HK-2 (cell line): Measurements from ENCODE around the gene MBNL2.

ENCODE experiments used
- DNase-seq: peaks from one replicate; pipeline ENCODE4 v3.0.0-alpha.2; 2018; ENCODE audit not compliant: unreplicated experiment

MBNL2 gene

DNA sequence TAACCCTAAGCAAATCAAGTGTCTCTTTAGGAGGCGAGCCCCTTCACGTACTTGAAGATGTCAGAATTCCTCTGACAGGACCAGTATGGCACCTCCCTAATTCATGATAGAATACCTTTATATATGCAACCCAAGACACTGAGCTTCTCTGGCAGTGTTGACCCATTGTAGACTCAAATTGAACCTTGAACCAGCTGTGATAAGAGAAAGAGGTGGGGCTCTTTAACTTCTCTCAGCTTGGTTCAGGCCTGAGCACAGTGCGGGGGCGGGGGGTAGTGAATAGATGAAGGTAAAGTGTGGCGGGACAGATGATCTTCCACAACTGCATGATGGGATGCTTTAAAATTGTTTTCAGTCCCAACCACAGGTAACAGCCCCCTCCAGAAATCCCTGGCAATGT, 12.1 kb downstream of the MBNL2 start:
- no peak for DNase-seq

DNA sequence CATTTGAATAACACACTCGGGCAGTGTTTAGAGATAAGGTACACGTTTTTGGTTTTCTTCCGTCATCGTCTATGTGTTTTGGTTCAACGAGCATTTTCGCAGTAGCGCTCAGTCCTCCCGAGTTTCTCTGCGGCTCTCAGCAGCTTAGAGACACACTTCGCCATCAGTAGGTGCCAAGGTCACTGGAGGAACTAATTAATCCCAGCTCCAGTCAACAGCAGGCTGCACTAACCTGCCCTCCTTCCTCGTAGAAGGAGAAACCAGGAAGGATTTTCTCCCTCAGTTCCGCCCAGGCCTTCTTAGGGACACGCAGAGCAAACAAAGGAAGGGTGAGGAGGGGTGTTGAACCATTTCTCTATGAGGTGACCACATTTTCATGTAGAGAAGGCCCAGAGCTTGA, 12.6 kb downstream of the MBNL2 start:
- DNase-seq: no peak

DNA sequence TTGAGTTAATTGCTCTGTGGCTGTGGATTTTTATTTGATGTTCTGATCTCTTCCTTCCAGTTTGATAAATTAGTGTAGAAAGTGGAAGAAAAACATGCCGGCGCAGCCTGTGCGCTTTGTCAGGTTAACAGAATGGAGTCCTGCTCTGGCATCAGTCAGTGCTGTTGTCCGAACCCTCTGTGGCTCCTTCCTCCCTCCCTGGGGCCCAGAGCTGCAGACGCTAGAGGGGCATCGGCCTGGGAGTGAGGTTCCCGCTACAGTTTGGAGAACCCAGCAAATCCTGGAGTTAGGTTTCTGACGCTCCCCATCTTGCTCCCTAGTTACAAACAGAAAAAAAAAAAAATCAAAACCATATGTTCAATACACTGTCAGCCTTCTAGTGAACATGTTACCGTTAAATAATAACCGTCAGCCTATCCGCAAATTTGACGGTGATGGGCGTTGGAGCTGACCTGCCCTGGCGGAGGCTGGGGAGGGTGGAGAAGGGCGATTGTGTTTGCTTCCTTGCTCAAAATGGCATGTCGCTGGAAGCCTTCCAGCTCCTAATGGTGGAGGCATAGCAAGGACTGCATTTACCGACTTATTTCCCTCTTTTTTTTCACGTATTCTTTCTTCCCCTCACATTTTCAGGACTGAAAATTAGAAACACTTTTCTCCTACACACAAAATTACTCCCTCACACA, 13.6 kb downstream of the MBNL2 start:
- DNase-seq: no peak

DNA sequence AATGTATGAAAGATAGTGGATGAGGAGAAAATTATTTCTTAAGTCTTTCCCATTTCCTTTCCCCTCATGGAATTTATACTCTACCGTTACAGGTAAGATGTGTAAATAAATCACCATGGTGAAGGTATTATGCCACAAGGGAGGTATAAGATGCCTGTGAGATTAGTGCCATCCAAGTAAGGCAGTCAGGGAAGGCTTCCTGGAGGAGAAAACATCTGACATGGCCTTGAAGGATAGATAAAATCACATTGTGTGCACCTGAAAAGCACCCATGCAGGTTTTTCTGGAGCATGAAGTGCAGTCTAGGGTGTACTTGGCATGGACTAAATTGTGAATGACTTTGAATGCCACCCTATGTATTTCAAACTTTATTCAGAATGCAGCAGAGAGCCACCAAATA, 15.3 kb downstream of the MBNL2 start:
- no peak for DNase-seq

DNA sequence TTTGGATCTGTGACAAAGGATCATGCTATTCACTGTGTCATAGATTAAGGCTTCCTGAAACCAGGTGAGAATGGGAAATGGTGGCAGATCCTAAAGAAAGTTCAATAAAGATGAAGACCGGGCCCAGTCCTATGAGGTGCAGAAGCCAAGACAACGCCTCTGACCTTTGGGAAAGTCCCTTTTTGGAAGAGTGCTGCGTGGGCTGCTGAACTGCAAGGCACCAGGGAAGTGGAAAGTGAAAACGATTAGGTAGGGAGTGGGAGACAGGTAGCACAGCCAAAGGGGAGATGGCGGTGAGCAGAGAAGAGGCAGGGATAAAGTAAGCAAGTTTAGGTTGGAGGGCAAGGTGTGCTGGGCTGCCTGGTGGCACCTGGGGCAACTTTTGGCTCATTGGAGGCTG, 16.3 kb downstream of the MBNL2 start:
- no peak for DNase-seq

DNA sequence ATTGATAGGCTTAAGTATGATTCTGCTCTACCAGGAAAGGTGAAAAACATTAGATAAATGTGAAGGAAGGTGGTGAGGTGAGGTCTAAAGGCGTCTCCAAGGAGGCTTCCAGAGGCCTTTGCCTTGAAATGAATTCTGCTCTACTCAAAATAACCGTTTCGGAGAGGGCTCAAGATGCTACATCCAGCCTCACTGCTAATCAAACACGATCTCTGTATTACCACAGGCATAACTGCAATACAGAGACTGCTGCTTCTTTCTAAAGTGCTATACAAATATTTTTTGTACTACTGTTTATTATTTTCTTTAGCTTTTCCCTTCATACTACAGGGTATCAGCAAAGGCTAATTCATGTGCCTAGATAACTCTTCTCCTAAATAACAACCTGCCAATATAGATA, 16.8 kb downstream of the MBNL2 start:
- DNase-seq: no peak

DNA sequence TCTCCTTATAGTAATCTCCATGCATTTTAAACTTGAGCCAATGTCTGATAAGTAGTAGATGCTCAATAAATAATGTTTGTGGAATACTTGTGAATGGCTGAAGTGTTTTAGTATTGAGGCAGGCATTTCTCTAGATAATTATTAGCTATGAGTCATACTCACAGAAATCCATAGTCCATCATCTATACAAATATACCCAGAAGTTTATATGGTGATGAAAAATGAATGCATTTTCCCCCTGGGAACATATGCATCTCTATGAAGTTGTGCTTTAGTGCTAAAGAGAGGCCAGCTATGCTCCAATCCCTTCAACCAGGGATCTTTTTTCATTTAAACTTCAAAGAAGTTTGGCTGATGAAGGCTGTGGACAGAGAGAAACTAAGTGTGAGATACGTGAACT, 17.2 kb downstream of the MBNL2 start:
- DNase-seq: no peak

DNA sequence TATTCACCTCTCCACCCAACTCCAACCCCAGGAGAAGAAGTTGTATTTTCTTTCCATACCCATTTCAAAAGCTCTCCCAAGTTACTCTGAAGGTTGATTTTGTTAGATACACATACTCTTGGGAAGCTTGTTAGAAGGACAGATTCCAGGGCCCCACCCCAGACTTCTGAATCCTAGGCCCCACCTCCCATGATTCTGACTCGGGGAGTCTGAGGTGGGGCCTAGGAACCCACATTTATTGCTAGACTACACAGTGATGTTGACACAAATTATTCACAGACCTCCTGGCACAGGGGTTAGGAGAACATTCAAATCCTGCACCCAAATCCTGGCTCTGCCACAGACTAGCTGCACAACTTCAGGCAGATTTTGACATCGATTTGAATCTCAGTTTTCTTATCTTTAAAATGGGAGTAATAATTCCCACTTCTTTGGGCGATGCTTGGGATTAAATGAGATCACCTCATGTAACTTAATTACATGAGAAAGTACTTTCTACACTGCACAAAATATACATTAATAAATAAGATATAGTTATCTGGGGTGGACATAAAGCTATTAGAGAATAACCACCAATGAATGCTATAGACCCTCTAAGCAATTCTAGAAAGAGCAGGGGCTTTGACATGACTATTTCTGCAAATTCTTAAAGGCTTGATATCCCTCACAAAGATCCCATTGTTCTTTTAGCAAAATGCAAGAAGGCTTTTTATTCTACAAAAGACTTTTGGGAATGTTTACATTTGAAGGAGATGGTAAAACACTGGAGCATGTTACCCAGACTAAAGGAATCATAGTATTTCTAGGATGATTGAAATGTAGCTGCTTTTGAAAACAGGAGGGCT, 18.0 kb downstream of the MBNL2 start:
- DNase-seq: no peak

DNA sequence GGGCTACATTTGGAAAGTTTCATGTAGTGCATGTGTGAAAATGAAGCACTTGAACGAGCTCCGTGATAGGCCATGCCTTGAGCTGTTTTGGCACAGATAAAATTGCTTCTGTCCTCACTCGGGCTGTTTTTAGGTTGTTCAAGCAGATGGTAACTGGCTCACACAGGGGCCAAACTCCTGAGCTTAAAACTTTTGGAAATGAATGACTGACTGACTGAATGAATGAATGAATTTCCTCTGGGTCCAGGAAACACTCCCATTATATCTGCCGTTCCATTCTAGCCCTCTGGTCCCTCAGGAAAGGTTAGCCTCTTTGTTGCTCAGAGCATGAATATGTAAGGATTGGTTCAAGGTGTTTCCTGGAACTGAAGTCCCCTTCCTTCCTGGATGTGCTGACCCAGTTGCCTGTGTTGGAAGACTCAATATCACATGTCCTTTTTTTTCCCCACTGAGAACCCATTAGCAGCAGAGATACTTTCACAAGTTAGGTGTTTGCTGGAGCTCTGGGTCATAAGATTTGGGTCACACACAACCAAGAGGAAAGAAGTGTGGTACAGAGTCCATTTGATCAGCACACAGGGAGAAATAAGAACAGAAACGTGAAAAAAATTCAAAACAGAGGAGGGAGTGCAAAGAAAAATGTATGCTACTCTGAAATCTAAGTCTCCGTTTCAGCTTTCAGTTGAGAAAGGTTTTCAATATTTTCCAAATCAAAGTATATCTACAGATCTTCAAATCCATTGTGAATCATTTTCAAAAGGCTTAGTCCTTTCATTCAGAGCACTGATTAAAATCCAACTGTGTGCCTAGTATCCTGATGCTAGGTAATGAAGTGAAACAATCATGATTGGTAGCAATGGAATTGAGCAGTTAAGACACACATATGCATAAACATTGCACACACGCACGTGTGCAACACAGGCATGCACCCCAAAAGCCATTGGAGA, 18.9 kb downstream of the MBNL2 start:
- no peak for DNase-seq

DNA sequence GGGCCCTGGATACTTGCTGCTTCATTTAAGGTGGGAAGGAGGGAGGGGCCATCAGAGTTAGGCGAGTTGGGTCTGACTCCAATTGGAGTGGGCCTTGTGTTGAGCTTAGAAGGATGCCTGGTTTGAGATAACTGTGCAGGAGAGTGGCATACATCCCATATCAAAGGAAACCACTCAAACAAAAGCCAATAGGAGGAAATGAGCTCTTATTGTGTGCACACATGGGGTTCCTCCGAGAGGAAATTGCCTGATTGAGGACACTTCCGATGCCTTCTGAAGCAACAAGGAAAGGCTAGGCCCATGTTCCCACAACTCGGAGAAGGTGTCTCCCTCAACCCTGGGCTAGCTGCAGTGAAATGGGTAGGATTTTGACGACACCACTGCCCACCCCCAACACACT, 19.6 kb downstream of the MBNL2 start:
- DNase-seq: no peak

DNA sequence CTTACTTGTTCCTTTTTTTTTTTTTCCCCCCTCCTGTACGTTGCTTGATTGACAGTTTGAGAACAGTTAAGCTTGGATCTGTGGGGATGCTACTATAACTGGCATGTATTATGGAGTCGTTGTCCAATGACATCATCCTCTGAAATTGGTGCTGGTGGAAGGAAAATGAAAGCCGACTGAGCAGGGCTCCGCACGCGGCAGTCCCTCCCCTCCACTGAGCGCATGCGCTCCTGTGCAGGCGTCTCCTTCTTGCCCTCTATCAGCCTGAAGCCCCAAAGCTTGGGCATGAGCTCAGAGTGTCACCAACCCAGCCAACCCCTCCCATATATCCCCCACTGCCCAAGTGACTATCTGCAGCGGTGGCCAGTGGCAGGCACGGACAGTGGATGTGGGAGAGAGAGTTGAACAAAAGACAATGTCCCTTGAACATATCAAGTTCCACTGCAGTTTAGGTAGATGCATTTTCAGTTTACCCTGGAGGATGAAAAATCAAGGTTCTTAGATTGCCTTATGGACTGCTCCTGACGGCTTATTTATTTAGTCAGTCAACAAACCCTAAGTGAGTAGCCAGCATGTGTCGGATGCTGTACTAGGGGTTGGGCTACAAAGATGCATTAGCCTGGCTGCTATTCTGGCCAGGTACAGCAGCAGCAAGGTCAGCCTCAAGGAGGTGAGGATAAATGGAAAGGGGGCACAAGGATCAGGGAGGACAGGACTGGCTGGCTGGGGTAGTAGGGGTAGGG, 20.8 kb downstream of the MBNL2 start:
- no peak for DNase-seq

DNA sequence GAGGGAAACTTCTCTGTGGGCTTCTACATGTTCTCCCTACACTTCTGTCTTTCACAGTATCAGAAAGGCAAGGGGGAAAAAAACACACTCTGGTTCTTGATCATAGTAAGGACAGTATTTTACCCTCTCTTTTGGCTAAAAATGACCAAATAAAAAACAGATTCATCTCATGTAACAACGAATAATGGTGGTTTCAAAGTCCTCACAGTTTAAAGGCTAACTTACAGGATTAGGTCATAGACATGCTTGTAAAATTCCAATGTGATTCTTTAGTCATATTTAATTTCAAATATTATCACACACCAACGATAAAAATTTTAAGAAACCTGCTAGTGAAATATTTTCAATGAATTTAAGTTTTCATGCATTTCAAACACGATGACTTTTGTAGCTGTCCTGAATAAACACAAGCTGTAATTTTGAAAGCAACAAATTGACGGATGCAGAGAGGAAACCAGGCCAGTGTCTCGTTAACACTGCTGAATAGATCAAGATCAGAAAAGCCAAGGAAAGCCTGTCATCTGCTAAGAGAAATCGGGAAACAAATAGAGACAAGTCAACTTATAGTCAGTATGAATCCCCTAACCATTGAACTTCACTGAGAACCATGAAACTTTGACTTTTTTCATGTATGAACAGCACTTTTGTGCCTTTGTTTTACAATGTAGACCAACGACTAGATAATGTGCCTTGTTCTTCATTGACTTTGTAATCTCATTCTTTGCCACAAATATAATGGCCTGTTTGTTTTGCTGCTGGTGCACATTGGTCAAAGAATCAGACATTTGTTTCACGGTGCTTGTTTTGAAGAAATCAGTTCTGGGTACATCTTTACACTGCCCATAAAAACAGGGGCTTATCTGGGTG, 22.0 kb downstream of the MBNL2 start:
- no peak for DNase-seq

DNA sequence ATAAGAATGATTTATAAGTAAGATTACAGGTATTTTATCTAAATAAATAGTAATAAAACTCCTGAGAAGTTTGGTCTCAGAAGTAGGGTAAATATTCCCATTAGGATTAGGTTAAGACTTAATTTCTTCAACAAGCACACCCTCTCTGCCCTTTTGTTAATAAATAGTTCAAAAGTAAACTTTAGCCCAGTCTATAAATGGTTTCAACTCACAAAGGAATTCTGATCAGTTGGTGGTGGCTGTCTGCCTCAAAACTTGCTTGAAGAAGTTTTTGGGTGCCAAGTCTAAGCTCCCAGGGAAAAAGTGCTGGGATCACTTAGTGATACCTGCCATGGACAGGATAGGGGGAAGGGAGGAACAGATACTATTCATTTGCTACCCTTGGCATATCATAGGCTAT, 22.9 kb downstream of the MBNL2 start:
- no peak for DNase-seq

DNA sequence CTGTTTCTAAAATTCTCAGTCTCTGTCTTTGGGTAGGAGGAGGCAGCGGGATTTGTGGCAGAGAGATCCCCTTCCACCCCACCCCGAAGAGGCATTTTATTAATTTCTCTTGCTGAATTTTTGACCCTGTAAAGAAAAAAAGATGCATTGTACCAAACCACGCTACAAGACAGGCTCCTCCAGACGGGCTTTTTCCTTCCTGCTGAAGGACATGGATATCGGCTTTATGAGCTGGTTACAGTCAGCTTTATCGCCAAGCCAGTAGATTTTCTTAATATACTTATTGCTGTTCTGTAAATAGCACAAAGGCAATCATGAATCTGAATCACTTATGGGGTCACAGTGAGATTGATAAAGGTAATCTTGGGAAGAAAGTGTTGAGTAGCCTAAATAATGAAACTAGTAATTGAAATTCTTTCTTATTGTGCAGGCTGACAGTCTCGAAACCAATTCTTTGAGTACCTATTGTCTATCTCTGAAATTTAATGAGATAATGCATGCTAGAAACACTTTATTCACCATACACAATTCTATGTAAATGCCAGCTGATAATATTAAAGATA, 24.5 kb downstream of the MBNL2 start:
- DNase-seq: no peak

DNA sequence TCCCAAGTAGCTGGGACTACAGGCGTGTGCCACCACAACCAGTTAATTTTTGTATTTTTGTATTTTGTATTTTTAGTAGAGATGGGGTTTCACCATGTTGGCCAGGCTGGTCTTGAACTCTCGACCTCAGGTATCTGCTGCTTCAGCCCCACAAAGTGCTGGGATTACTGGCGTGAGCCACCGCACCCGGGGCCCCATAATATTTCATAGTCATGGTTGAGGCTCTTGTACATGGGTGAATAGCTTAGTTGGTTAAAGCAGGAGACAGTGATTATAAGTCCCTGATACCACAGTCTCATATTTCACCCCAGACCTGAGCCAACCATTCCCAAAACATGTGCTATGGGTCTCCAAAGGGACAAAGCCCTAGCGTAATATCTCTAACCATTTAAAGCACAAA, 26.1 kb downstream of the MBNL2 start:
- DNase-seq: no peak

DNA sequence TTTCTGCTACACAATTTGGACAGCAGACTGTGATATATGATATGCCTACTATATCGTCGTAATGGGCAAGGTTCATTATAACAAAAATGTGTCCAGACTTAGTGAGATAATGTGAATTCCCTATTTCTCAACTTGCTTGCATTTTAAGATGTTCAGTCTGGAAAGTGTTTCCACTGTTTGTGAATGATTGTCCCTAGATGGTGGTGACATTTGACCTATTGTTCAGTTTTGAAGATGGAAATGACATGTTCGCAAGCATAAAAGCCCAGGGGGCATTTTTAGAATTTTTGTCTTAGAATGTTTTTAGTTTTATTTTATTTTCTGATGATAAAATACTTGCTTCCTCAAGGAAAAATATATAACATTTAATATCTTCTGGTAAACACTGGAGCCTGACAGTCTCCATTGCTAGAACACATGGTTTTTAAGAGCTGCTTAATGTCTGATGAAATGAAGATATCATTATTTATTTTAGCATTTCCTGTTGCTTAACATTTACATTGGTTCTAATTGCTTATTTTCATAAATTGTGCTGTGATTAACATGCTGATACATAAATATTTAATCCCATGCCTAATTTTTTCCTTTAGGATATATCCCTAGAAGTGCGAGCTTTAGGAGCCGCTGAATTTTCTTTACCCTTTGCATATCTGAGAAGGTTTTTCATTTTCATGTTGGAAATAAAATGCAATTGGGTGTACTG, 27.1 kb downstream of the MBNL2 start:
- no peak for DNase-seq

DNA sequence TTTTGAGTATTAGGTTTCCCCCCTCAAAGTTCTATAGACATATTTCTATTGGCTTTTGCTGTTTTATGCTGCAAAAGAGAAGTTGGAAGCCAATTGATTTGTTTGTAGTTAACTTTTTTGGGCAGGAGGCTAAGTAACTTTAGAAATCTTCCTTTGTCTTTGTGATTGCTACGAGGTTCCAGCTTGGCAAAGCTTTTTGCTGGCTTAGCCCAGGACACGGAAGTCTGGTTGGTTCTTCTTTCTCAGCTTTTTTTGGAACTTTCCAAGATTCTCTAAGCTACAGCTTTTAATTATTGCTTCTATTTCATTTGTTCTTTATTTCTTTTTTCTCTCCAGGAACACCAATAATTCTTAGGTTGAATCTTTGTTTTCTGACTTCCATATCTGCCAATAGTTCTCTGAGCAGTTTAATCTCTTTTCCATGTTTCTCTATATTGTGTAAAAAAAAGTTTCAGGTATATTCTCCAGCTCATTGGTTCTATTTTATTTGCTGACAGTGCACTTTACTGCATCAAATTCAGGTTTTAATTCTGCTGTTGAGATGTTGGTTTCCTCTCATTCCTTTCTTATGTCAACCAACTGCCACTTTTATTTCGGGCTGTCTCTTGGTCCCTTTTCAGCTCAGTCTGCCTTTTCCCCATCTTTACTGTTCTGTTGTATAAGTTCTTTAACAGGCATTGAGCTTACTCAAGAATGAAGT, 27.8 kb downstream of the MBNL2 start:
- no peak for DNase-seq

DNA sequence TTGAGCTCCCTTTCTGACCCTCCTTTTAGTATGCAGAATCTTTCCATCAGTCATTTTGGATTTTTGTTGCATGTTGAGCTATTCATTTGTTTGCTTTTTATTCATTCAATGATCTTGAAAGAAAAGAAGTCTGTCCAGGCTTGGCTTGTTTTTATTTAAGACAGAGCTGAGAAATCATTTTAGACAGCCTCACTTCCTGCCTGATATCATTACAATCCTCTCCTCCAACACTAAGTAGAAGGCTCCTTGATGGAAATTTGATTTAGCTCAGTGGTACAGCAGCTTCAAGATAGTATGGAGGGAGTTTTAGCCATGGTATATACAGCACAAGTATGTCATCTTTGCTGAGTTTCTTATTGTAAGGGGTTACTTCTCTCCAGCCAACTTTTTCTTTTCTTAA, 28.4 kb downstream of the MBNL2 start:
- no peak for DNase-seq

DNA sequence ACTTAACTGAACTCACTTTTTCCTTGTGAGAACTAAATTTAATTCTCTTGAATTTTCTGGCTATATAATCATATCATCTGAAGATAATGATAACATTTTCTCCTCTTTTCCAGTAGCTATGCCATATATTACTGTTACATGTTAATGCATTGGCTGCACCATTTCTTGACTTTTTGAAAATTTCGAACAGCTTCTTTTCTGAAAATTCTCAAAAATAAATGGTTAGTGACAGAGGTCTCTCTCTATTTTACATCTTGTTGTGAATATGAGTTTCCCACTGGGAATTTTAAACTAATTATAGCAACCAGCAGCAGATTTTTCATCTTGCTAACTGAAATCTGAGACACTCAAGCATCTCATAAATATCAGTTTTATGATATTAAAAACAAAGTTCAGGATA, 30.6 kb downstream of the MBNL2 start:
- DNase-seq: no peak
